ENCODE data around the gene ZDHHC14. TPM values are rescaled to one million over a fixed set of nuclear protein-coding genes. Genes with fewer than 3 reads are reported as not detected.

Gene ZDHHC14
- total RNA-seq, 3 donors from 2014 or later, result 4.8 to 9.8 (median 8.5) TPM

GRCh38 chr6:157721830-157722229, 340.8 kb downstream of the ZDHHC14 start:
- no peak overlapping the region for H3K27ac ChIP-seq
- H3K9me3 ChIP-seq, result peaks cover 8 to 10% of the 10 kb centered on the region in 2 donors
- no peak overlapping the region for H3K4me3 ChIP-seq
- DNase-seq (ENCODE audit: low spot score in 2 of 2), result no peak
- H3K4me1 ChIP-seq, result no peaks in the 10 kb centered on the region
- TF ChIP-seq POLR2A (IDR thresholded peaks at IDR 0.05), result no peak
- TF ChIP-seq CTCF (IDR thresholded peaks at IDR 0.05), result no peak
- TF ChIP-seq POLR2AphosphoS5 (IDR thresholded peaks at IDR 0.05), result no peak
- intact Hi-C loops (cut with DNase I; ENCODE audit: low total_unique reads), result no loop called here
- H3K36me3 ChIP-seq, result no peaks in the 10 kb centered on the region
- H3K27me3 ChIP-seq, result no peaks in the 10 kb centered on the region

GRCh38 chr6:157723376-157723775, 342.4 kb downstream of the ZDHHC14 start:
- no peak overlapping the region for H3K27ac ChIP-seq
- no peak overlapping the region for H3K4me3 ChIP-seq
- no peaks in the 10 kb centered on the region for H3K4me1 ChIP-seq
- intact Hi-C loops (cut with DNase I; ENCODE audit: low total_unique reads), result no loop called here
- no peaks in the 10 kb centered on the region for H3K36me3 ChIP-seq
- no peak for DNase-seq (ENCODE audit: low spot score in 2 of 2)
- no peaks in the 10 kb centered on the region for H3K27me3 ChIP-seq
- TF ChIP-seq POLR2A (IDR thresholded peaks at IDR 0.05) (no peak), CTCF (IDR thresholded peaks at IDR 0.05) (no peak), POLR2AphosphoS5 (IDR thresholded peaks at IDR 0.05) (no peak)
- H3K9me3 ChIP-seq, result peaks cover 8 to 10% of the 10 kb centered on the region in 2 donors

- Histone ChIP-seq H3K4me1 (no peaks in the 10 kb centered on the region), H3K9me3 (peaks cover 8 to 10% of the 10 kb centered on the region in 2 donors), H3K27me3 (no peaks in the 10 kb centered on the region), H3K4me3 (no peak overlapping the region), H3K27ac (no peak overlapping the region), H3K36me3 (no peaks in the 10 kb centered on the region)
- DNase-seq (ENCODE audit: low spot score in 2 of 2), result no peak
- intact Hi-C loops (cut with DNase I; ENCODE audit: low total_unique reads), result no loop called here
- TF ChIP-seq POLR2A (IDR thresholded peaks at IDR 0.05) (no peak), POLR2AphosphoS5 (IDR thresholded peaks at IDR 0.05) (no peak), CTCF (IDR thresholded peaks at IDR 0.05) (no peak)
Observed at GRCh38 chr6:157724138-157724820, 343.3 kb downstream of the ZDHHC14 start.

- H3K4me3 ChIP-seq, result no peak overlapping the region
- TF ChIP-seq POLR2A (IDR thresholded peaks at IDR 0.05) (no peak), POLR2AphosphoS5 (IDR thresholded peaks at IDR 0.05) (no peak), CTCF (IDR thresholded peaks at IDR 0.05) (no peak)
- DNase-seq (ENCODE audit: low spot score in 2 of 2), result no peak
- no peaks in the 10 kb centered on the region for H3K4me1 ChIP-seq
- no peaks in the 10 kb centered on the region for H3K36me3 ChIP-seq
- no peaks in the 10 kb centered on the region for H3K27me3 ChIP-seq
- peak overlapping the region in 1 of 2 donors; percentile 89 for H3K27ac ChIP-seq
- intact Hi-C loops (cut with DNase I; ENCODE audit: low total_unique reads), result no loop called here
- peaks cover 8 to 10% of the 10 kb centered on the region in 2 donors for H3K9me3 ChIP-seq
Observed at GRCh38 chr6:157724960-157725741, 344.2 kb downstream of the ZDHHC14 start.

GRCh38 chr6:157725836-157726235, 344.8 kb downstream of the ZDHHC14 start:
- H3K36me3 ChIP-seq, result no peaks in the 10 kb centered on the region
- DNase-seq (ENCODE audit: low spot score in 2 of 2), result no peak
- no peaks in the 10 kb centered on the region for H3K4me1 ChIP-seq
- intact Hi-C loops (cut with DNase I; ENCODE audit: low total_unique reads), result no loop called here
- H3K27me3 ChIP-seq, result no peaks in the 10 kb centered on the region
- no peak overlapping the region for H3K4me3 ChIP-seq
- no peak for TF ChIP-seq CTCF (IDR thresholded peaks at IDR 0.05)
- no peak for TF ChIP-seq POLR2AphosphoS5 (IDR thresholded peaks at IDR 0.05)
- no peak for TF ChIP-seq POLR2A (IDR thresholded peaks at IDR 0.05)
- peaks cover 8 to 10% of the 10 kb centered on the region in 2 donors for H3K9me3 ChIP-seq
- H3K27ac ChIP-seq, result peak overlapping the region in 1 of 2 donors; percentile 89
